ENCODE measurements around the gene GREB1.

The GREB1 gene

GRCh38 chr2:11616097-11616687 is 82.3 kb downstream of the GREB1 start:
- DNase-seq (ENCODE audit: insufficient read length, low spot score) (no peak), FAIRE-seq (no peak)
- TF ChIP-seq POLR2A (IDR thresholded peaks at IDR 0.05; ENCODE audit: low read depth, low read length): no peak

- FAIRE-seq: no peak
- TF ChIP-seq POLR2A (IDR thresholded peaks at IDR 0.05; ENCODE audit: low read depth, low read length): no peak
- DNase-seq (ENCODE audit: insufficient read length, low spot score): no peak
Measured at GRCh38 chr2:11616851-11617415, 83.1 kb downstream of the GREB1 start.

- TF ChIP-seq POLR2A (IDR thresholded peaks at IDR 0.05; ENCODE audit: low read depth, low read length): no peak
- FAIRE-seq (no peak), DNase-seq (ENCODE audit: insufficient read length, low spot score) (no peak)
Measured at GRCh38 chr2:11617527-11617926, 83.7 kb downstream of the GREB1 start.

DNA sequence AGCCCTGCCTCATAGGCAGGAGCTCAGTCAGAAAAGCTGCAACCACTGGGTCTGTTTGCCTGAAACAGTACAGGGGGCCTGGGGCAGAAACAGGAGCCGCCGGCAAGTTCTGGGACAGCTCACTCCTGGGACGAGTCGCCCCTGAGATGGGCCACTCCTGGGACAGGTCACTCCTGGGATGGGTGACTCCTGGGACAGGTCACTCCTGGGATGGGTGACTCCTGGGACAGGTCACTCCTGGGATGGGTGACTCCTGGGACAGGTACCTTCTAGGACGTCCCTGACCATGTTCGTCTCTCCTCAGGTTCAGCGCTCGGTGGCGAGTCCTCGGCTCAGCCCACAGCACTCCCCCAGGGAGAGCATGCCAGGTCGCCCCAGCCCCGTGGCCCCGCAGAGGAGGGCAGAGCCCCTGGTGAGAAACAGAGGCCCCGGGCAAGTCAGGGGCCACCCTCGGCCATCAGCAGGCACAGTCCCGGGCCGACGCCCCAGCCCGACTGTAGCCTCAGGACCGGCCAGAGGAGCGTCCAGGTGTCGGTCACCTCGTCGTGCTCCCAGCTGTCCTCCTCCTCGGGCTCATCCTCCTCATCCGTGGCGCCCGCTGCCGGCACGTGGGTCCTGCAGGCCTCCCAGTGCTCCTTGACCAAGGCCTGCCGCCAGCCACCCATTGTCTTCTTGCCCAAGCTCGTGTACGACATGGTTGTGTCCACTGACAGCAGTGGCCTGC is 84.3 kb downstream of the GREB1 start:
- DNase-seq (ENCODE audit: insufficient read length, low spot score): no peak
- no peak for FAIRE-seq
- TF ChIP-seq POLR2A (IDR thresholded peaks at IDR 0.05; ENCODE audit: low read depth, low read length): no peak

GRCh38 chr2:11618708-11619062 is 84.8 kb downstream of the GREB1 start:
- FAIRE-seq: no peak
- TF ChIP-seq POLR2A (IDR thresholded peaks at IDR 0.05; ENCODE audit: low read depth, low read length): no peak
- DNase-seq (ENCODE audit: insufficient read length, low spot score): no peak

GRCh38 chr2:11621410-11621809 is 87.6 kb downstream of the GREB1 start:
- DNase-seq (ENCODE audit: insufficient read length, low spot score) (no peak), FAIRE-seq (no peak)

GRCh38 chr2:11622611-11623010 is 88.8 kb downstream of the GREB1 start:
- TF ChIP-seq POLR2A (IDR thresholded peaks at IDR 0.05; ENCODE audit: low read depth, low read length): no peak
- DNase-seq (ENCODE audit: insufficient read length, low spot score) (no peak), FAIRE-seq (no peak)

More at GRCh38 chr2:11621410-11621809, 87.6 kb downstream of the GREB1 start:
- TF ChIP-seq POLR2A (IDR thresholded peaks at IDR 0.05; ENCODE audit: low read depth, low read length): no peak

DNA sequence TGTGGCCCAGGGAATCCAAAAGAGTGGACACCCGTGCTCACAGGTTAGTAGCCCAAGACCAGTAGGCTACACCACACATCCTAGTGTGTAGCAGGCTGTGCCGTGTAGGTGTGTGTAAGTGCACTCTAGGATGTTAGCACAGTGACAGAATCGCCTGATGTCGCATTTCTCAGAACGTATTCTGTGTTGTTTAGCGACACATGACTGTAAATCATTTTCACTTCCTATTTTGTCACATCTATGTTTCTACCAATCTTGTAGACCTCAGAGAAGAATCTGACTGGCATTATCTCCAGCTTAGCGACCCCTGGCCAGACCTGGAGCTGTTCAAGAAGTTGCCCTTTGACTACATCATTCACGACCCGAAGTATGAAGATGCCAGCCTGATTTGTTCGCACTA is 91.0 kb downstream of the GREB1 start:
- DNase-seq (ENCODE audit: insufficient read length, low spot score): no peak
- no peak for FAIRE-seq
- TF ChIP-seq POLR2A (IDR thresholded peaks at IDR 0.05; ENCODE audit: low read depth, low read length): no peak

DNA sequence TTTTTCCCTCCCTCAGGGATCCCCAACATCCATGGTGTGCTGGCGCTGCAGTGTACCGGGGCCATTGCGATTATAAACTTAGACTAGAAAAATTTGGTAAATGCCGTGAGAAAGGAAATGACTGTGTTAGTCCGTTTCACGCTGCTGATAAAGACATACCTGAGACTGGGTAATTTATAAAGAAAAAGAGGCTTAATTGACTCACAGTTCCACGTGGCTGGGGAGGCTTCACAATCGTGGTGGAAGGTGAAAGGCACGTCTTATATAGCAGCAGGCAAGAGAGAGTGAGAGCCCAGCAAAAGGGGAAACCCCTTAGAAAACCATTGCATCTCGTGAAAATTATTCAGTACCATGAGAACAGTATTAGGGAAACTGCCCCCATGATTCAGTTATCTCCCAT is 91.8 kb downstream of the GREB1 start:
- DNase-seq (ENCODE audit: insufficient read length, low spot score) (no peak), FAIRE-seq (no peak)
- TF ChIP-seq POLR2A (IDR thresholded peaks at IDR 0.05; ENCODE audit: low read depth, low read length): no peak

DNA sequence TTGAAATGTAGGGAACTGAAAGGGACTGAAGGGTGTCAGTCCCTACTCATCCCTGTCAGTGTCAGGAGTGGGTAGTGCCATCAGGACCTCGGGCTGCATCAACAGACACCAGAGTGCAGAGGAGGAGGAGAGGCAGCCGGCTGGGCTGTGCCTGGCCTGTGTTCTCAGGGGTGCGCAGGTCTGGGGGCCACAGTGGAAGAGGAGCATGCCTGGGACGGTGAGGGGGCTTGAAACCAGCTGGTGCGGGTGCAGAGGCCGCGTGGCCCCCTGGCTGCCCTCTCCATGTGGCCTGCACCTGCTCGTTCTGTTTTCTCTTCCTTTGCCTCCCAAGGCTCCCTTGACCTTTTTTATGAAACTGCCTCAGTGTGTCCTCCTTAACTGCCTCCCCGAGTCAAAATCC is 94.8 kb downstream of the GREB1 start:
- no peak for FAIRE-seq
- TF ChIP-seq POLR2A (IDR thresholded peaks at IDR 0.05; ENCODE audit: low read depth, low read length): no peak
- no peak for DNase-seq (ENCODE audit: insufficient read length, low spot score)

GRCh38 chr2:11629215-11629614 is 95.4 kb downstream of the GREB1 start:
- no peak for TF ChIP-seq POLR2A (IDR thresholded peaks at IDR 0.05; ENCODE audit: low read depth, low read length)
- FAIRE-seq (no peak), DNase-seq (ENCODE audit: insufficient read length, low spot score) (no peak)

- no peak for FAIRE-seq
- no peak for DNase-seq (ENCODE audit: insufficient read length, low spot score)
- no peak for TF ChIP-seq POLR2A (IDR thresholded peaks at IDR 0.05; ENCODE audit: low read depth, low read length)
Measured at GRCh38 chr2:11629851-11630250, 96.0 kb downstream of the GREB1 start.

GRCh38 chr2:11630855-11631254 is 97.0 kb downstream of the GREB1 start:
- no peak for TF ChIP-seq POLR2A (IDR thresholded peaks at IDR 0.05; ENCODE audit: low read depth, low read length)
- FAIRE-seq: no peak
- no peak for DNase-seq (ENCODE audit: insufficient read length, low spot score)

DNA sequence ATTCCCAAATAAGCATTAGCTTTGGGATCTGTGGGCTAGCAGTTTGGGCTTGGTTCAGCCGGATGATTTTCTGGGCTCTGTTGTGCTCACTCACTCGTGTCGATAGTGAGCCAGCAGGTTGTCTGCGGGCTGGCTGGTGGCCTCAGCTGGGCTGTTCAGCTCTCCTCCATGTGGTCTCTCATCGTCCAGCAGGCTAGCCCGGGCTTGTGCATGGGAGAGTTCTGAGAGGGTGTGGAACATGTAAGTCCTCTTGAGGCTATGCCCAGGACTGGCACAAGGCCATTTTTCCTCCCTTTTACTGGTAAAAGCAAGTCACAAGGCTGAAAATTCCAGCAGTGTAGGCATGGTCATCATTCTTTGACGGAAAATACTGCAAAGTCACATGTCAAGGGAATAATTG is 97.6 kb downstream of the GREB1 start:
- no peak for FAIRE-seq
- no peak for DNase-seq (ENCODE audit: insufficient read length, low spot score)
- no peak for TF ChIP-seq POLR2A (IDR thresholded peaks at IDR 0.05; ENCODE audit: low read depth, low read length)

DNA sequence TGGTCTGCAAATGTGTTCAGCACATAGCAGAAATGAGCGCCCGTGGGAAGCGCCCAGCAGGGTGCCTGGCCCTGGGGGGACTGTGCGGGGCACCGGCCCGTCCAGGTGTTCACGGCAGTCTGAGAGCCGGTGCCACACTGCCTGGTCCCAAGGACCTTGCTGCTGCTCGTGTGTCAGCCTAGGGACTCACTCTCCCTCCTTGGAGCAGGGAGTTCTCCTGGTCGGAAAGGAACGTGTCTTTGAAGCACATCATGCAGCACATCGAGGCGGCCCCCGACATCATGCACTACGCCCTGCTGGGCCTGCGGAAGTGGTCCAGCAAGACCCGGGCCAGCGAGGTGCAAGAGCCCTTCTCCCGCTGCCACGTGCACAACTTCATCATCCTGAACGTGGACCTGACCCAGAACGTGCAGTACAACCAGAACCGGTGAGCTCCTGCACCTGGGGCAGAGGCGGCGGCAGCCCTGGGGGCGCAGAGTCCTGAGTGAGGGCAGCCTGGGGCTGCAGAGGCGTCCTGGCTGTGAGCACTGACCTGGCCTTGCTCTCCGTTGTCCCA is 100.2 kb downstream of the GREB1 start:
- TF ChIP-seq POLR2A (IDR thresholded peaks at IDR 0.05; ENCODE audit: low read depth, low read length): no peak
- FAIRE-seq (no peak), DNase-seq (ENCODE audit: insufficient read length, low spot score) (no peak)
